PC-3 (cell line): ENCODE data around the gene LHFPL2. TPM values are rescaled to one million over a fixed set of nuclear protein-coding genes. Genes with fewer than 3 reads are reported as not detected.
"Not testable (repeated sequence)": the region's sequence is repeated elsewhere in the genome, so short reads cannot be mapped to it uniquely, and the experiment has no call there.

Experiments
- ATAC-seq: fragments of 200-7000 bp; cut with Tn5 transposase; 2 replicates; pipeline ENCODE4 v1.9.1; 2020; ENCODE audit warnings: mild to moderate bottlenecking, moderate library complexity
- BruUV-seq: library from RNA; stranded (reverse); fragments of 400-500 nt; replicated peaks from 2 replicates; lab custom pipeline; 2021; lab: Mats Ljungman, UMichigan
- CTCF ChIA-PET: fragments of 300-600 bp; sonication (Branson Sonifier 250); formaldehyde crosslinking; loops from one replicate; lab custom pipeline; 2022; ENCODE audit warnings: antibody characterized with exemption; lab: Charles Lee
- POLR2A ChIA-PET: fragments of 300-600 bp; sonication (Branson Sonifier 250); formaldehyde crosslinking; loops from one replicate; lab custom pipeline; 2022; ENCODE audit warnings: antibody characterized with exemption; ENCODE audit not compliant: unreplicated experiment; lab: Charles Lee
- DNase-seq: peaks from one replicate; pipeline ENCODE4 v3.0.0-alpha.2; 2015
- H2AFZ ChIP-seq: fragments of 300-600 bp; sonication (generic); 2 replicates; pipeline ENCODE4 v1.6.0; 2016; ENCODE audit warnings: antibody characterized with exemption, low read length
- H3F3A ChIP-seq: fragments of 300-600 bp; sonication (generic); one replicate; pipeline ENCODE4 v1.6.0; 2017; ENCODE audit warnings: antibody characterized with exemption, low read length, control low read depth, mild to moderate bottlenecking; ENCODE audit not compliant: unreplicated experiment
- H3K27ac ChIP-seq: fragments of 300-600 bp; sonication (generic); 2 replicates; pipeline ENCODE4 v1.5.1; 2016; ENCODE audit warnings: mild to moderate bottlenecking, low read length
- H3K27me3 ChIP-seq: fragments of 300-600 bp; sonication (generic); 2 replicates; pipeline ENCODE4 v1.6.1; 2016; ENCODE audit warnings: low read length, mixed read lengths
- H3K36me3 ChIP-seq: fragments of 300-600 bp; sonication (generic); 2 replicates; pipeline ENCODE4 v1.6.1; 2016; ENCODE audit warnings: low read depth, mixed run types, low read length, mixed read lengths
- H3K4me1 ChIP-seq: fragments of 300-600 bp; sonication (generic); 2 replicates; pipeline ENCODE4 v1.5.1; 2016; ENCODE audit warnings: low read length; ENCODE audit not compliant: insufficient read depth
- H3K4me2 ChIP-seq: fragments of 300-600 bp; sonication (generic); 2 replicates; pipeline ENCODE4 v1.6.0; 2016; ENCODE audit warnings: low read length
- H3K4me3 ChIP-seq: fragments of 300-600 bp; sonication (generic); 2 replicates; pipeline ENCODE4 v1.5.1; 2016; ENCODE audit warnings: mild to moderate bottlenecking, low read length, mixed read lengths
- H3K79me2 ChIP-seq: fragments of 300-600 bp; sonication (generic); 2 replicates; pipeline ENCODE4 v1.6.1; 2017; ENCODE audit warnings: low read length, mixed read lengths
- H3K9ac ChIP-seq: fragments of 300-600 bp; sonication (generic); 2 replicates; pipeline ENCODE4 v1.6.0; 2016; ENCODE audit warnings: mild to moderate bottlenecking, low read length
- H3K9me2 ChIP-seq: fragments of 300-600 bp; sonication (generic); replicated peaks from 2 replicates; pipeline ENCODE4 v1.6.1; 2016; ENCODE audit warnings: mixed run types, low read length, mixed read lengths
- H3K9me3 ChIP-seq: fragments of 300-600 bp; sonication (generic); 2 replicates; pipeline ENCODE4 v1.6.1; 2016; ENCODE audit warnings: low read length, mixed read lengths
- H4K20me1 ChIP-seq: fragments of 300-600 bp; sonication (generic); 2 replicates; pipeline ENCODE4 v1.6.1; 2016; ENCODE audit warnings: low read length, mixed read lengths
- CTCF ChIP-seq: fragments of 300-600 bp; sonication (generic); conservative IDR thresholded peaks from 2 replicates; pipeline ENCODE4 v1.5.1; 2017; ENCODE audit warnings: antibody characterized with exemption, low read depth, mild to moderate bottlenecking, low read length
- EZH2 ChIP-seq: fragments of 300-600 bp; sonication (generic); IDR thresholded peaks from one replicate; pipeline ENCODE4 v1.6.1; 2017; ENCODE audit warnings: antibody characterized with exemption, mild to moderate bottlenecking, low read length; ENCODE audit not compliant: unreplicated experiment
- EZH2phosphoT487 ChIP-seq: fragments of 300-600 bp; sonication (generic); IDR thresholded peaks from 2 replicates; pipeline ENCODE4 v1.6.1; 2018; ENCODE audit warnings: mild to moderate bottlenecking, antibody characterized with exemption, low read length, borderline replicate concordance
- intact Hi-C: fragments of 100-400 bp; cut with micrococcal nuclease; formaldehyde crosslinking; loops from 2 replicates; pipeline ENCODE4 v1.9.0; 2023
- total RNA-seq: library from RNA; depleted of rRNA; stranded (reverse); fragments of >200 nt; gene quantifications from 2 replicates; pipeline ENCODE4 v1.2.3, GENCODE V29; 2014

LHFPL2 gene
- total RNA-seq, 1 experiment from 2014 or later = 21.7 TPM

DNA sequence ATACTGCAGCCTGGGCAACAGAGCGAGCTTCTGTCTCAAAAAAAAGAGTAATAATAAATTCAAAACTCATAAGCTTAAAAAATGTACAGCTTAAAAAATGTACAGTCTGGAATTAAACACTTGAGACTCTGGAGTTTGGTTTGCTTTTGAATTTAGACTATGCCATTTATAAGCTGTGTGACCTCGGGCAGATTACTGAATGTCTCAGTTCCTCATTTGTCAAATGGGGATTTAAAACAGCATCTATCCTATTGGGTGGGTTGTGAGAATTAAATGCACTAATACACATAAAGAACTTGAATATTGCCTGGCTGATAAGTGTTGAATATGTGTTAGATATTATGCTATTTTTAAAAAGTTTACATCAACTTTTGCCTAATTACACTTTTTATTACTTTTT lies 189.7 kb downstream of the LHFPL2 start:
- Histone ChIP-seq H2AFZ (no peak overlapping the region), H3K4me1 (no peaks in the 10 kb centered on the region), H3K79me2 (no peaks in the 10 kb centered on the region), H3K4me2 (no peak overlapping the region), H3K4me3 (no peak overlapping the region), H3K9me3 (no peaks in the 10 kb centered on the region), H3K27me3 (no peaks in the 10 kb centered on the region), H3K9ac (no peak overlapping the region), H3K9me2 (no peaks in the 10 kb centered on the region), H4K20me1 (no peaks in the 10 kb centered on the region), H3F3A (no peaks in the 10 kb centered on the region), H3K36me3 (no peaks in the 10 kb centered on the region), H3K27ac (no peak overlapping the region)
- ATAC-seq = no peak
- TF ChIP-seq EZH2phosphoT487 = no peak
- TF ChIP-seq CTCF = no peak
- TF ChIP-seq EZH2 = no peak
- ChIA-PET POLR2A (no interaction called here), CTCF (no interaction called here)
- no TSS peak for BruUV-seq
- no peak for DNase-seq
- intact Hi-C loops = no loop called here

DNA sequence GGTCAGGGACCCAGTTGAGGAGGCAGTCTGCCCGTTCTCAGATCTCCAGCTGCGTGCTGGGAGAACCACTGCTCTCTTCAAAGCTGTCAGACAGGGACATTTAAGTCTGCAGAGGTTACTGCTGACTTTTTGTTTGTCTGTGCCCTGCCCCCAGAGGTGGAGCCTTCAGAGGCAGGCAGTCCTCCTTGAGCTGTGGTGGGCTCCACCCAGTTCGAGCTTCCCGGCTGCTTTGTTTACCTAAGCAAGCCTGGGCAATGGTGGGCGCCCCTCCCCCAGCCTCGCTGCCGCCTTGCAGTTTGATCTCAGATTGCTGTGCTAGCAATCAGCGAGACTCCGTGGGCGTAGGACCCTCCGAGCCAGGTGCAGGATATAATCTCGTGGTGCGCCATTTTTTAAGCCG lies 191.1 kb downstream of the LHFPL2 start:
- H3K36me3 ChIP-seq, H4K20me1 ChIP-seq, CTCF ChIA-PET, ATAC-seq, H3K79me2 ChIP-seq, H2AFZ ChIP-seq, intact Hi-C loops, POLR2A ChIA-PET, H3K27me3 ChIP-seq, BruUV-seq, H3K27ac ChIP-seq, H3K9me2 ChIP-seq, DNase-seq, H3K4me1 ChIP-seq, H3K9me3 ChIP-seq, H3F3A ChIP-seq, H3K9ac ChIP-seq, H3K4me2 ChIP-seq, H3K4me3 ChIP-seq: not testable (repeated sequence)

DNA sequence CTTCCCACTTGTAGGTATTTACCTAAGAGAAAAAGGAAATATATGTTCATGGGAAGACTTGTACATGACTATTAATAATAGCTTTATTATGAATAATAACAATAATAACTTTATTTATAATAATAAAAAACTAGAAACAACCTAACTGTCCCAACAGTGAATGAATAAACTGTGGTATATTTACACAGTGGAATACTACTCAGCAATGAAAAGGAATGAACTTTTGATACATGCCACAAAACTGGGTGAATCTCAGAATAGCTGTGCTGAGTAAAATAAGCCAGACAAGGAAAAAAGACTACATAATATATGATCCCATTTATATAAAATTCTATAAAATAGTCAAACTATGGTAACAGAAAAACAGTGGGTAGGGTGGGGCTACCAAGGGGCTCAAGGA lies 199.5 kb downstream of the LHFPL2 start:
- no peaks in the 10 kb centered on the region for H3K79me2 ChIP-seq
- H3K4me3 ChIP-seq = no peak overlapping the region
- no peak overlapping the region for H3K9ac ChIP-seq
- no peak overlapping the region for H3K27ac ChIP-seq
- H3K4me2 ChIP-seq = no peak overlapping the region
- no peaks in the 10 kb centered on the region for H3K27me3 ChIP-seq
- ChIA-PET CTCF (no interaction called here), POLR2A (no interaction called here)
- no peak for DNase-seq
- H3K9me2 ChIP-seq = no peaks in the 10 kb centered on the region
- TF ChIP-seq CTCF (no peak), EZH2 (no peak), EZH2phosphoT487 (no peak)
- no peaks in the 10 kb centered on the region for H3F3A ChIP-seq
- no peaks in the 10 kb centered on the region for H3K4me1 ChIP-seq
- no peak overlapping the region for H2AFZ ChIP-seq
- H3K9me3 ChIP-seq = no peaks in the 10 kb centered on the region
- H4K20me1 ChIP-seq = no peaks in the 10 kb centered on the region
- BruUV-seq = no TSS peak
- H3K36me3 ChIP-seq = no peaks in the 10 kb centered on the region
- intact Hi-C loops = no loop called here
- ATAC-seq = no peak
